Transverse colon (tissue), 4 donors: Measurements from ENCODE around the gene NACAD.

Source experiments
- CTCF ChIP-seq, 5 experiments: fragments of 200-600 bp in 3 of 5; fragments of 450-650 bp in 2 of 5; sonication (generic) in 3 of 5; IDR thresholded peaks; 1 replicate in 2 of 5; 2 replicates in 3 of 5; pipeline ENCODE4 v1.5.1; 2016 to 2017; ENCODE audit warnings: antibody characterized with exemption in 5 of 5, inconsistent platforms in 3 of 5, mild to moderate bottlenecking in 2 of 5, moderate library complexity in 1 of 5
- EP300 ChIP-seq: sonication (generic); formaldehyde crosslinking; IDR thresholded peaks from one replicate; pipeline ENCODE4 v1.6.1; 2017; ENCODE audit warnings: antibody characterized with exemption, low read depth
- POLR2A ChIP-seq: fragments of 450-650 bp; IDR thresholded peaks from one replicate; pipeline ENCODE4 v1.6.1; 2016; ENCODE audit warnings: antibody characterized with exemption, mild to moderate bottlenecking, moderate library complexity
- POLR2AphosphoS5 ChIP-seq, 3 donors: sonication (generic); formaldehyde crosslinking; IDR thresholded peaks; one replicate each; pipeline ENCODE4 v1.6.1; 2016; ENCODE audit warnings: antibody characterized with exemption in 3 of 3

- no peak for TF ChIP-seq CTCF (IDR thresholded peaks at IDR 0.05)
- TF ChIP-seq POLR2AphosphoS5 (IDR thresholded peaks at IDR 0.05) = no peak
- no peak for TF ChIP-seq POLR2A
- TF ChIP-seq EP300 = no peak
Observed at GRCh38 chr7:45100761-45101480, 12.2 kb upstream of the NACAD start.
